Gastrocnemius medialis (tissue), 4 donors: ENCODE results near the gene RARRES1.

Experiments used
- POLR2A ChIP-seq, 2 donors: fragments of 450-650 bp; IDR thresholded peaks; one replicate each; pipeline ENCODE4 v1.6.1; 2017; ENCODE audit warnings: antibody characterized with exemption in 2 of 2, mild to moderate bottlenecking in 2 of 2, moderate library complexity in 2 of 2
- TF ChIP-seq, protein P1 (sequence below), 5 experiments: fragments of 450-650 bp in 3 of 5; fragments of 200-600 bp in 2 of 5; sonication (generic) in 2 of 5; IDR thresholded peaks in 4 of 5; conservative IDR thresholded peaks in 1 of 5; 1 replicate in 4 of 5; 2 replicates in 1 of 5; pipeline ENCODE4 v1.5.1; 2016 to 2019; ENCODE audit warnings: antibody characterized with exemption in 5 of 5, mild to moderate bottlenecking in 3 of 5, moderate library complexity in 3 of 5

DNA sequence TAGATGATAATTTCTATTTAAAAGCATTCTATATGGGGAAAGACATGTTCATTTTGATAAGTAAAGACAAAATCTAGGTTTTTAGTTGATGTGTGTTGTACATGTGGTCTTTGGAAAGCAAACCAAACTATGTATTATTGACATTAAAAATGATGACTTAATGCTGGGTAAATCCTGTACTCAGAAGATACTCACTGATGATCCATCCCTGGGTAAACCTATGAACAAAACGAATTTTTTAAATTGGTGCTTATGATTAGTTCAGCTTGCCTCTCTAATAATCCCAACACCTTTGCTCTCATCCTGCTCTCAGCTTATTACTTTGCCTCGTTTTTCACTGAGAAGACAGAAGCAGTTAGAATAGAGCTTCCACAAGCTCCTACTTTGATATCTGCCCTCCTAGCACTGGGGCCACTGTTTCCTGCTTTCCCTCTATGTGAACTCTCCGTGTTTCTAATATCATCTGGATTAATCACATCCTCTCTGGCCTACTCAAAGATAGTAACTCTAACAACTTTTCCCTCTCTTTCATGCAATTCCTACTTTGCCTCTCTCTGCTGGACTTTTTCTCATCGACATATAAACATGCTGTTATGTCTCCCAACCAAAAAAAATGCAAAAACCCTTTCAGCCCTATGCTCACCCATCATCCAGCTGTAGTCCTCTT is 29.3 kb downstream of the RARRES1 start:
- TF ChIP-seq, protein P1, sequence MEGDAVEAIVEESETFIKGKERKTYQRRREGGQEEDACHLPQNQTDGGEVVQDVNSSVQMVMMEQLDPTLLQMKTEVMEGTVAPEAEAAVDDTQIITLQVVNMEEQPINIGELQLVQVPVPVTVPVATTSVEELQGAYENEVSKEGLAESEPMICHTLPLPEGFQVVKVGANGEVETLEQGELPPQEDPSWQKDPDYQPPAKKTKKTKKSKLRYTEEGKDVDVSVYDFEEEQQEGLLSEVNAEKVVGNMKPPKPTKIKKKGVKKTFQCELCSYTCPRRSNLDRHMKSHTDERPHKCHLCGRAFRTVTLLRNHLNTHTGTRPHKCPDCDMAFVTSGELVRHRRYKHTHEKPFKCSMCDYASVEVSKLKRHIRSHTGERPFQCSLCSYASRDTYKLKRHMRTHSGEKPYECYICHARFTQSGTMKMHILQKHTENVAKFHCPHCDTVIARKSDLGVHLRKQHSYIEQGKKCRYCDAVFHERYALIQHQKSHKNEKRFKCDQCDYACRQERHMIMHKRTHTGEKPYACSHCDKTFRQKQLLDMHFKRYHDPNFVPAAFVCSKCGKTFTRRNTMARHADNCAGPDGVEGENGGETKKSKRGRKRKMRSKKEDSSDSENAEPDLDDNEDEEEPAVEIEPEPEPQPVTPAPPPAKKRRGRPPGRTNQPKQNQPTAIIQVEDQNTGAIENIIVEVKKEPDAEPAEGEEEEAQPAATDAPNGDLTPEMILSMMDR (IDR thresholded peaks at IDR 0.05 in 4 of 5, conservative IDR thresholded peaks at IDR 0.05 in 1 of 5), result no peak
- TF ChIP-seq POLR2A (IDR thresholded peaks at IDR 0.05), result no peak
